ENCODE results near the gene COA8. TPM values are rescaled to one million over a fixed set of nuclear protein-coding genes. Genes with fewer than 3 reads are reported as not detected.
A peak's percentile ranks its signal among the peaks of the same experiment; 100 is the strongest.

Gene COA8
- total RNA-seq, 1 donor from 2014 or later = 45.1 TPM

DNA sequence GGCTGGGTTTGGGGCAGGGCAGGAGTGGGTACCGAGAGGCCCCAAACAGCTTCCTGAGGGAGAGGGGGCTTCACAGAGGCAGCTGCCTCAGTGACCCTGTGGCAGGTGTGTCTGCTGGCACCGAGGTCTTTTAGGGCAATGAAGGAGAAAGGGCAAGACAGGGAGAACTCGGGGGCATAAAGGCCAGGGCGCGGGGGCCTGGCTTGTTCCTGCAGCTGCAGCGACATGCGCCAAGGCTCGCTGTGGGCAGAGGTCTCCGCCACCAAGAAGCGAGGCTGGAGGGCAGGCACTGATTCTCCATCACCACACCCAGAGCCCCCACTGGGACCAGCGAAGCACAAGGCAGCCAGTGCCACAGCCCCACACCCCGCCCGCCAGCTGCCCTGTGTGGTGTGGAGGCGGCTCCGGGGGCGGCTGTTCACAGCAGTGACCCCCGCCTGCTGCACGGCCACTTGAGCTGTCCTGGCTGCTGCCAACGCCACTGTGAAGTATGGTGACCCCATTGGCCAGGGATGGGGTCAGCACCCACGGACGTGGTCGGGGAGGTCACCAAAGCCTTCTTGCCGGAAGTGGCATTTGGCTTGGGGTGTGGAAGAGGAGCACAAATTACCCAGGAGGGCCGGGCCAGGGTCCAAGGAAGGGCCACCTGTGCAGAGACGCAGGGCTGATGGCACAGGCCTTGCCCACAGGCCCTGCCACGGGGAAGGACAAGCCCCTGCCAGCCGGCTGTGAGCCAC is 16.7 kb upstream of the COA8 start:
- TF ChIP-seq, protein P1, sequence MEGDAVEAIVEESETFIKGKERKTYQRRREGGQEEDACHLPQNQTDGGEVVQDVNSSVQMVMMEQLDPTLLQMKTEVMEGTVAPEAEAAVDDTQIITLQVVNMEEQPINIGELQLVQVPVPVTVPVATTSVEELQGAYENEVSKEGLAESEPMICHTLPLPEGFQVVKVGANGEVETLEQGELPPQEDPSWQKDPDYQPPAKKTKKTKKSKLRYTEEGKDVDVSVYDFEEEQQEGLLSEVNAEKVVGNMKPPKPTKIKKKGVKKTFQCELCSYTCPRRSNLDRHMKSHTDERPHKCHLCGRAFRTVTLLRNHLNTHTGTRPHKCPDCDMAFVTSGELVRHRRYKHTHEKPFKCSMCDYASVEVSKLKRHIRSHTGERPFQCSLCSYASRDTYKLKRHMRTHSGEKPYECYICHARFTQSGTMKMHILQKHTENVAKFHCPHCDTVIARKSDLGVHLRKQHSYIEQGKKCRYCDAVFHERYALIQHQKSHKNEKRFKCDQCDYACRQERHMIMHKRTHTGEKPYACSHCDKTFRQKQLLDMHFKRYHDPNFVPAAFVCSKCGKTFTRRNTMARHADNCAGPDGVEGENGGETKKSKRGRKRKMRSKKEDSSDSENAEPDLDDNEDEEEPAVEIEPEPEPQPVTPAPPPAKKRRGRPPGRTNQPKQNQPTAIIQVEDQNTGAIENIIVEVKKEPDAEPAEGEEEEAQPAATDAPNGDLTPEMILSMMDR (IDR thresholded peaks at IDR 0.05; ENCODE audit: unreplicated experiment) = no peak
- Mint-ChIP-seq H3K27me3 (no peaks in the 10 kb centered on the region), H3K4me1 (ENCODE audit: low read depth) (peaks cover 5% of the 10 kb centered on the region), H3K4me3 (ENCODE audit: low read depth) (no peak overlapping the region), H3K36me3 (ENCODE audit: insufficient read depth) (no peaks in the 10 kb centered on the region), H3K27ac (no peak overlapping the region), H3K9me3 (ENCODE audit: low read depth) (no peaks in the 10 kb centered on the region)
- no peak for DNase-seq (ENCODE audit: low spot score, unreplicated experiment)

DNA sequence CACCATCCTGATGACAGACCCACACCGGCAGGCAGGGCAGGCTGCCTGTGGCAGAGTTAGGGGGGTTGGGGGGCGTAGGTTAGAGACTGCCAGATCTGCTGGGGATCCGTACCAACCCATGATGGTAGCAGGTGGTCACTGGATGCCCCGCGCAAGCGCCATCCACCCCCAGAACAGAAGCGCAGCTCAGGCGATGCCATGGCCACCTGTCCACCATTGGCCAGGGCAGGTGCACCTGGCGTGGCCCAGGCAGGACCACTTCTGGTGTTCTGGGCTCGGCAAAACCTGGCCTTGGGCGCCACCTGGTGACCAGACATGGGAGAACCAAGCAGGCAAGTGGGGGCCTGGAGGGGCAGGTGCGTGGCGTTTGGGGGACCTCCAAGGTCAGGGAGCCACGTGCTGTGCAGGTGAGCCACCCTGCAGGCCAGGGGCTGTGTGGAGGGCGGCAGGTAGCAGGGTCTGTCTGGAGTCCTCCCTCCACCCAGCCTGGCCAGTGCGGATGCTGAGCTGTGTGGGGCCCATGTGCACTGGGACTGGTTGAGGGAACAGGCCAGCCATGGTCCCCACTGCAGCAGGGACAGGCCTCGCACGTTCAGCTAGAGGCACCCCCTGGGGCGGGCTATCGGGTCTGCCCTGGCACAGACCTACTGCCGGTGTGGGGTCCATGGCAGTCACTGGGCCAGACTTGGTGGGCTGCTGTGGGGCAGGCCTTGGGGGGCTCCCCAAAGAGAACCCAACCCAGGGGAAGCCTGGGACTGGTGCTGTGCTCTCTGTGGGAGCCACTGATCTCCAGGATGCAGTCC is 15.9 kb upstream of the COA8 start:
- H3K27ac Mint-ChIP-seq = peak overlapping the region; percentile 56
- TF ChIP-seq, protein P1 (IDR thresholded peaks at IDR 0.05; ENCODE audit: unreplicated experiment) = peak; percentile 98
- DNase-seq (ENCODE audit: low spot score, unreplicated experiment) = peak; percentile 90

DNA sequence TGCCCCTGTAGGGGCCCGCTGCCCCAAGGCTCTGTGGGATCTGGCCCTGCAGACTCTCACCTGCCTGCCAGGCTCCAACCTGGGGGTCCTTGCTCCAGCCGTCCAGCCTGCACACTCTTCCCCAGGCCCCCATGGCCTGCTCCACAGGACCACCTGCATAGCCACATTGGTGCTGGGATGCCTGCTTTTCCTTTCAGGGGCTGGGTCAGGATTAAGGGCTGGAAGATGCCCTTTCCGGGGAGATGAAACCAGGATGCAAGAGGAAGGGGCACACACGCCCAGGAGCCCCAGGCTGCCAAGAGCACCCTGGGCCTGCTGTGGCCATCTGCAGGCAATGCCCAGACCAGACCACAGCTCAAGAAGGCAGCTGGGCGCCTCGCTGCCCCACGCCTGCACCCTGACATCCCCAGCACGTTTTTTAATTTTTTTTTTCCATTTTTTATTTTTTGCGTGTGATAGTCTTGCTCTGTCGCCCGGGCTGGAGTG is 15.3 kb upstream of the COA8 start:
- H3K27me3 Mint-ChIP-seq = no peaks in the 10 kb centered on the region
- H3K4me3 Mint-ChIP-seq (ENCODE audit: low read depth) = no peak overlapping the region
- no peak for DNase-seq (ENCODE audit: low spot score, unreplicated experiment)
- H3K27ac Mint-ChIP-seq = no peak overlapping the region
- no peaks in the 10 kb centered on the region for H3K9me3 Mint-ChIP-seq (ENCODE audit: low read depth)
- H3K36me3 Mint-ChIP-seq (ENCODE audit: insufficient read depth) = no peaks in the 10 kb centered on the region
- TF ChIP-seq, protein P1 (IDR thresholded peaks at IDR 0.05; ENCODE audit: unreplicated experiment) = no peak
- H3K4me1 Mint-ChIP-seq (ENCODE audit: low read depth) = peaks cover 5% of the 10 kb centered on the region

More for the DNA sequence above, 15.9 kb upstream of the COA8 start:
- no peaks in the 10 kb centered on the region for H3K27me3 Mint-ChIP-seq
- peaks cover 5% of the 10 kb centered on the region for H3K4me1 Mint-ChIP-seq (ENCODE audit: low read depth)
- no peak overlapping the region for H3K4me3 Mint-ChIP-seq (ENCODE audit: low read depth)
- H3K9me3 Mint-ChIP-seq (ENCODE audit: low read depth) = no peaks in the 10 kb centered on the region
- no peaks in the 10 kb centered on the region for H3K36me3 Mint-ChIP-seq (ENCODE audit: insufficient read depth)

DNA sequence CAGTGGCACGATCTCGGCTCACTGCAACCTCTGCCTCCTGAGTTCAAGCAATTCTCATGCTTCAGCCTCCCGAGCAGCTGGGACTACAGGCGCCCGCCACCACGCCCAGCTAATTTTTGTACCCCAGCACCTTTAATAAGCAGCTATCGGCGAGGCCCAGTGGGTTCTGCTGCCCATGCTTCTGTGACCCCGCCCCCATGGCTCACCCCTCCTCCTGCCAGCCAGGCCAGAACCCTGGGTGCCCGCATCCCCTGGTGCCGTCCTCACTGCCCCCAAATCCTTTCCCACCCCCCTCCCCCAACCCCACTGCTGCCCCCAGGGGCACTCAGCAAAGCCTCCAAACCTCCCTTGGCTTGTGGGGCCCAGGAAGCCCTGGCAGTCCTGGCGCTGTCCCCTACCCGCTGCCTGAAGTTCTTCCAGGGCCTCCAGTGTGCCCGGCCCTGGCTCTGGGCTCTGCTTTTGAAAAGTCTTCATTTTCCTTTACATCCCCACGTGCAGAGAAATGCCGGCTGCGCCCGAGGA is 14.8 kb upstream of the COA8 start:
- no peaks in the 10 kb centered on the region for H3K36me3 Mint-ChIP-seq (ENCODE audit: insufficient read depth)
- no peaks in the 10 kb centered on the region for H3K27me3 Mint-ChIP-seq
- DNase-seq (ENCODE audit: low spot score, unreplicated experiment) = no peak
- no peak overlapping the region for H3K4me3 Mint-ChIP-seq (ENCODE audit: low read depth)
- TF ChIP-seq, protein P1 (IDR thresholded peaks at IDR 0.05; ENCODE audit: unreplicated experiment) = no peak
- H3K4me1 Mint-ChIP-seq (ENCODE audit: low read depth) = peaks cover 5% of the 10 kb centered on the region
- H3K9me3 Mint-ChIP-seq (ENCODE audit: low read depth) = no peaks in the 10 kb centered on the region
- no peak overlapping the region for H3K27ac Mint-ChIP-seq
